HUDEP-2 (cell line): ENCODE measurements around the gene LUZP2.

Experiments
- DNase-seq, 76 experiments: peaks; one replicate each; lab custom pipeline; 2025; ENCODE audit not compliant: unreplicated experiment in 76 of 76; lab: John Stamatoyannopoulos, UW

Gene LUZP2

DNA sequence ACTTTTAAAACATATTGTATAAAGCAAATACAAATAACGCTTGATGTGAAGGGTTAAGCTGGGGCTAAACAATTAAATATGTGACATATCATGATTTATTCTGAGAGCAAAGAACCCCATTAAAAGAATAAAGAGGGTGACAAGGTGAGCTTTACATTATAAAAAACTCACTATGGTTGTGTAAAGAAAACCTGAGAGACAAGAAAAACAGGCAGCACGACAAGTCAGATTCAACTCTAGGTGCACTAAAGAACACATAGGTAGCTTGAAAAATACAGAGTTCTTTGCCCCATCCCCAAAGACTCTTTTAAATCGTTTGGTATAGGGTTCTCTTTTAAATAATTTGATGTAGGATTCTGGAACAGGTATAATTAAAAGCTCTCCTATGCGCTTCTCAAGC lies 63.5 kb downstream of the LUZP2 start:
- DNase-seq: no peak

DNA sequence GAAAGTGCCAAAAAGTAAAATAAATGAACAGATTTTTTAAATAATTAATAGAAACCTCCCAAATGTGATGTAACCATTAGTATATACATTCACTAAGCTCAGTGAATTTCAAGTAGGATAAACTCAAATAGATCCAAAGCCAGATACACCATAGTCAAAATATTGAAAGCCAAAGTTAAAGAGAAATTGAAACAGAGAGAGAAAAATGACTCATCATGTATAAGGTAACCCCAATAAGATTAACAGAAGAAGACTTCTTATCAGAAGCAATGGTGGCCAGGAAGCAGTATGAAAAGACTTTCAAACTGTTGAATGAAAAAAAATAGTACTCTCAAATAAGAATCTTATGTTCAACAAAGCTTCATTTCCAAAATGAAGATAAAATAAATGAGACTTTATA lies 70.5 kb downstream of the LUZP2 start:
- DNase-seq: no peak

GRCh38 chr11:24572376-24572775 lies 75.5 kb downstream of the LUZP2 start:
- no peak for DNase-seq

- DNase-seq: no peak
These were observed 77.6 kb downstream of the LUZP2 start for GRCh38 chr11:24574461-24574860.

- no peak for DNase-seq
These were observed 78.5 kb downstream of the LUZP2 start for GRCh38 chr11:24575392-24575791.

DNA sequence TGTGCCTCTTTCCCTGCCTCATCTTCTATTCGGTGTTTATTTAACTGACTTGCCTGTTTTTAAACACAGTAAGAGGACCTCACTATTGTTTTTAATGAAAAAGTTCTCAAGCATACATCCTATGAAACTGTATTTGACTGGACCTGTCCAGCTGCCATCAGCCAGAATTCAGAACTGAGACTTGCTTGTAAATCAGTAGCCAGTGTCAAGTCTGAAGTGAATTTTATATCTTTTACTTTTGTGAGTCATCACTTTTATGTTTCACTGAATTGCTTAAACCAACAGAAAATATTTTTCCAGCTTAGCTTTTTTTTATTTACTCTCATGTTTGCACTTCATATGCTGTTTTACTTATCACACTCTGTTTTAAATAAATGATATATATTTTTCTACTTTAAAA lies 88.3 kb downstream of the LUZP2 start:
- no peak for DNase-seq

DNA sequence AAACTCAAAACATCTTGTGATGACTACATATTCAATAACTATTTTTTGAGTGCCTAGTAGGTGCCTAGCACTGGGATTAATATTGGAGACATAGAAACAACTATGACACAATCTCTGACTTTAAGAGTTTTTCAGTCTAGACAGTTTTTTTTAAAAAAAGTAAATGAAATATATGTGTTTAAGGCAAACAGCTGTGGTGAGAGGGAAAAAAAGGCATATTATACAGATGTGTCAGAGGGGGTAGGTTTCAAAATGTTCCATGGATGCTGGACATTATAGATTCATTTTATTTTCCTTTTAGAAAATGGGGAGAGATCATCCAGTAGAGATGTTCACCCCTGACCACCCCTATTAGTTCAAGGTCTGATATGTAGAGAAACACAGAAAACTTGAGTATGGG lies 90.8 kb downstream of the LUZP2 start:
- DNase-seq: no peak

DNA sequence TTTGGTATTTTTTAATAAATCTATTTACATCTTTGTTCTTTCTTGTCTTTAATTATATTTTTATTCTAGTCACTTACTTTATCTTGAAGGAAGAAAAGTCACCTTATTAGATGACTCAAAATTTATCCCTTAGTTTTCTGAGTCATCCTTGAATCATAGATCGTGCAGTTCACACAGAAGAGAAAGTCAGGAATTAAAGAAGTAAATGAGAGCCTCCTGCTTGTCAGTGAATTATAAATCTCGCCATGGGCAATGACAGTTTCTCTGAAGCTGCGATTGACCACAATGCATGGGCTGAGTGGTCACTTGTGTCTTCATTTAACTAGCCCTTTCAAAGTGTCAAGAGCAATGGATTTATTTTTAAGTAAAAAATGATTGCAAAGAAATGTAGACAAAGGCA lies 91.2 kb downstream of the LUZP2 start:
- no peak for DNase-seq

DNA sequence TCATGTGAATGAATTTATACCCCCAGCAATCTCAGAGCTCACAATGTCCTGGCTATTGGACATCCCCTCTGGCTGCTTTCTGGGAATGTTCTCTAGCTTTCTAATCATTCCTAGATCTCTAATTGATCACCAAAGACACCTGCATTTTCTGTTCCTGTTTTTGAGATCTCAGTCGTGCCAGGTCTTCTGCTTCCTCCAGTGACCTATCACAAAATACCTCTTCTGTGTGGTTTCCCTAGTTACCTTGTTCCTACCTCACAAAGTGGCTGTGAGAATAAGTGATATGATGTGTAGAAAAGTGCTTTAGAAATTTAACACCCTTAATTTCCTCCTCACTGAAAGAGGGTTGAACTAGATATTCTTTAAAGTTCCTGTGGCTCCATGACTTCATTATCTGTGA lies 92.2 kb downstream of the LUZP2 start:
- DNase-seq: no peak

- no peak for DNase-seq
These were observed 94.4 kb downstream of the LUZP2 start for GRCh38 chr11:24591283-24591682.

DNA sequence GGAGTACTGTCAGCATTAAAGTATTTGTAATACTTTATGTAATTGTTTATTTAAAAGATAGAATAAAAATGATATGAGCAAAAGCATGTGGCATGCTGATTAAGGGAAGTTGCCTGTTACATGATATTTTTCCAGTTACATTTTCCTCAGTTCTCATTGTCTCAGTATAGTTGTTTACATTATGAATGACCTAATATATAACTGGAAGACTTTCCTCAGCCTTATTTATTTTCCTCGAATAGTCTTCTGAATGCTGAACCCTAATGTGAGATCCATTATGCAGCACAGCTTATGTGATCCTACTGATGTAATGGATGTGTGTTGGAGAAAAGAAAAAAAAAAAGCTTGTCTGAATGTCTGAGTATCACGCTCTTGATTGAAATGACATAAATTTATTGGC lies 95.5 kb downstream of the LUZP2 start:
- no peak for DNase-seq

GRCh38 chr11:24593332-24593731 lies 96.5 kb downstream of the LUZP2 start:
- no peak for DNase-seq

- DNase-seq: no peak
These were observed 97.5 kb downstream of the LUZP2 start for GRCh38 chr11:24594401-24594800.

DNA sequence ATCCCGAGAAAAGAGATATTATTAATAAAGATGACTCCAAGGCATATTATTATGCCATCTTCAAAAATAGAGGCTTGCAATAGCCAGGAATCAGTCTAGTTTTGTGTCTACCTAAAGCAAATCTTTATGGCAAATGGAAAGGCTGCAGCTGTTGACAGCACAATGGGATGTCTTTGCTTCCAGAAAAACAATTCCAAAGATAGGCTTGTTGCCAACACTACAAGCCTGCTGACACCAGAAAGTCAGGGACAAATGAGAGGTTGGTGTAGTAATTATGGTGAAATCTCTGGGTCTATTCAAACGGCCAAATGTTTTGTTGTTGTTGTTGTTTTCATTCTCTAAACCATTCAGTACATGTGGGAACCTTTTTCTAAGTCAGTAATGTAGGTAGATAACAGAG lies 101.8 kb downstream of the LUZP2 start:
- no peak for DNase-seq

DNA sequence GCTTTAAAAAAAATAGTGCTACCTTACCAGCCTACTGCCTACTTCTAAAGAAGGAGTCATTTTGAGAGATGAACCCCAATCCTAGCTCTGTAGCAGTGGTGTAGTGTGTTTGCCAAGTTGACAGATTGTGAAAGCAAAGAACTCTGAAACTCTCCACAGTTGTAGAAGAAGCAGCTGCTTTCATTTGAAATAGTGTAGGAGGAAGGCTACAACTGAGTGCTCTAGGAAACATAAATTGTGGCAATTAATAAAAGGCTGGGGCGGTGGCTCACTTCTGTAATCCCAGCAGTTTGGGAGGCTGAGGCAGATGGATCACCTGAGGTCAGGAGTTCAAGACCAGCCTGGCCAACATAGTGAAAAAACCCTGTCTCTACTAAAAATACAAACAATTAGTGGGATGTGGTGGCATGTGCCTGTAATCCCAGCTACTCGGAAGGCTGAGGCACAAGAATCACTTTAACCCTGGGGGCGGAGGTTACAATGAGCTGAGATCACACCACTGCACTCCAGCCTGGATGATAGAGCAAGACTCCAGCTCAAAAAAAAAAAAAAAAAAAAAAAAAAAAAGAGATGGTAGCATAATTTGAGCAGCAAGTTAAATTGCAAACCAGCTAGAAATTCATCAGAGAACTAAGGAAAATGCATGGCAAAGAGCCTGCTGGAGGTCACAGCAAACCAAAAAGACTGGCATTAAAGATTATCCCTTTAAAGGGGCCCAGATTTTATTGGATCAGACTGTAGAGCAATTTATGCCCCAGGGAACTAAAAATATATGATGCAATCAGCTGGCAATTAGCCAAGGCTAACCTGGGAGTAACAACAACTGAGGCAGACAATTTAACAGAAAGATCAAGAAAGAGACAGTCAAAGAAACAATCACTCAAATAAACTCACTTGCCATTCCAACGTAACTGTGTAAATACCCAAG lies 112.6 kb downstream of the LUZP2 start:
- no peak for DNase-seq

- DNase-seq: no peak
These were observed 118.8 kb downstream of the LUZP2 start for GRCh38 chr11:24615451-24616160.

DNA sequence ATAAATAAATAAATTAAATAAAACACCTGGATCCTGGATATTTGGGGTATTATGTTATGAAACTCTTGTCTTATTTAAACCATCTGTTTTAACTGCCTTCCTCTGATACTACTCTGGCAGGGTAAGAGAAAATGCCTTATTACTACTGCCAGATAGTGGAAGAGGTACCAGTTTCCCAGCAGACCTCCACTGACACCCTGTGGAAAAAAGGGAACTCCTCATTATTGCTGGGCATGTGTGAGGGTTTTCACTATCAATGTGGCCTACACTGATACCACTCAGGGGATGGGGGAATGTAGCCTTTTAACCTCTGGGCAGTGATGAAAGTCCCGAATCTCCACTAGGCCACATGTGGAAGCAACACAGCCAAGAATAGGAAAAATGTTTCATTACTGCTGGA lies 121.0 kb downstream of the LUZP2 start:
- DNase-seq: no peak

DNA sequence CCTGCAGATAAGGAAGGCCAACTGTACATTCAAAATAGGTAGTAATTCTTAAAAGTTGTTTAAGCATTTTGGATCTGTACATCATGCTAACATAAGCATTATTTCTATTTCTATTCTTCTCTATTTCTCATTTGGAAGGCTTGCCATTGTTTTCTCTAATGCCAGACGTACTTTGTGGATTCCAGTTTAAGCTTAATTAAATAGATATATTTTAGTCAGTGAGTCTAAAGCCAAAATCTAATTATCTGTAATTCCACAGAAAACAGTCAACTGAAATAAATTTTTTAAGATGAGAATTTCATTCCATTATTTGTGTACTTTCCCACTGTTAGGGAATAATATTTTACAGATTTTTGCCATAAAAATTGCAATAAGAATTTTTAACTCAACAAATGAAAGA lies 123.0 kb downstream of the LUZP2 start:
- DNase-seq: no peak

DNA sequence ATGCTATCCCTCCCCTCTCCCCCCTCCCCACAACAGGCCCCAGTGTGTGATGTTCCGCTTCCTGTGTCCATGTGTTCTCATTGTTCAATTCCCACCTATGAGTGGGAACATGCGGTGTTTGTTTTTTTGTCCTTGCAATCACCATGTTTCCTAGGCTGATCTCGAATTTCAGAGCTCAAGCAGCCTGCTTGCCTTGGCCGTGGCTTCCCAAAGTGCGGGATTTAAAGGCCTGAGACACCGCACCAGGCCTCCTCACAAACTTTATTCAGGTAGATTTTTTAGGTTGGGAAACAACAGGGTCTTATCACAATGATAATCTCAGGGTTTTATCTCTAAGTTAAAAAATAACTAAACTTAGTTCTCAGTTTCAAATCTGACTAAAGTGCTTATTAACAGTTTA lies 125.4 kb downstream of the LUZP2 start:
- no peak for DNase-seq

DNA sequence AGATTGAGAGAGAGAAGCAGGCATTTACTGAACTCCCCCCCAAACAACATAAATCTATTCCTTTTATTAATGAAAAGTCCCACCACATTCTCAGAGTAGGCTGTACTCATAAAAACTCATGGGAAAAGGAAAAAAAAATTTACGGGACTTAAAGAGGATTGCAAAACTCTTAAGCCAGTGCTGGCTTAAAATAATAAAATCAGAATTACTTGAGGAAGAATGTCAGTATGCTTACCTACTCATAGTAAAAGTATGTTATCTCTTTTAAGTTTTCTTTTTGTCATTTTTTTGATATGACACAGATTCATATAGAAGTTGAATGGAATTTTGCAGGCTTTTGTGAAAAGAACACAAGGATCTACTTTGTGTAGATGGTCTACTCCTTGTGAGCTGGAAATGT lies 126.3 kb downstream of the LUZP2 start:
- no peak for DNase-seq

DNA sequence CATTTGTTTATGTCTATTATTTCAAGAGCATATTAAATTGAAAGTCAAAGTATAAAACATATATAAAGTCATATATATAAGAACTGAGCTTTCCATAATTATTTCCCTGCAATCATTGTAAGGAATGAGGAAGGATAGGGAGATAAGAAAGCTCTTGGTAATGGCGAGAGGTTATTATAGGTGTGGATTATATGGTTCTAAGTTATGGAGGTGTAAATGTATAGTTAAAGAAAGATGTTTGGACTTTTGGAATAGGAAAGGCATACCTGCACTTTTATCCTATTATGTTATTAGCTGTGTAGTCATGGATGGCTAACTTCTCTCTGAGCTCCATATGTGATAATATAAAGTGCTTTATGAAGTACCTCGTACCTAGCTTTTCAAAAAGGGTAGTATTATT lies 127.6 kb downstream of the LUZP2 start:
- no peak for DNase-seq

GRCh38 chr11:24625975-24626374 lies 129.1 kb downstream of the LUZP2 start:
- DNase-seq: no peak
